H1 (cell line): Measurements from ENCODE around the gene CYTH1. TPM values are rescaled to one million over a fixed set of nuclear protein-coding genes. Genes with fewer than 3 reads are reported as not detected.
A peak's percentile ranks its signal among the peaks of the same experiment; 100 is the strongest.

Experiments used
- CTCF ChIA-PET: fragments of 300-600 bp; sonication (Branson Sonifier 250); formaldehyde crosslinking; loops from one replicate; lab custom pipeline; 2021; ENCODE audit not compliant: partially characterized antibody; lab: Charles Lee
- POLR2A ChIA-PET: fragments of 300-600 bp; sonication (Branson Sonifier 250); formaldehyde crosslinking; loops from one replicate; lab custom pipeline; 2021; ENCODE audit warnings: inconsistent platforms; ENCODE audit not compliant: partially characterized antibody; lab: Charles Lee
- DNase-seq, 2 experiments: peaks; one replicate each; pipeline versions ENCODE4 v3.0.0 to v3.0.0-alpha.2; 2010 to 2022; ENCODE audit warnings: low spot score in 2 of 2, low read depth in 1 of 2, mixed read lengths in 1 of 2
- FAIRE-seq: peaks from 2 replicates; lab custom pipeline; 2011; peaks lifted over from hg19 to GRCh38; lab: Jason Lieb, UNC
- H2AFZ ChIP-seq: 2 replicates; pipeline ENCODE4 v1.8.1; 2012; ENCODE audit warnings: low read length, inconsistent platforms
- H2AK5ac ChIP-seq: 2 replicates; pipeline ENCODE4 v1.6.1; 2013; ENCODE audit warnings: low read depth, low read length
- H2BK120ac ChIP-seq: replicated peaks from 2 replicates; pipeline ENCODE3; 2013; ENCODE audit warnings: low read depth, low read length, inconsistent platforms
- H2BK12ac ChIP-seq: 2 replicates; pipeline ENCODE4 v1.6.1; 2013; ENCODE audit warnings: low read depth, low read length
- H2BK15ac ChIP-seq: 2 replicates; pipeline ENCODE4 v1.6.1; 2013; ENCODE audit warnings: low read length
- H2BK20ac ChIP-seq: 2 replicates; pipeline ENCODE4 v1.6.1; 2013; ENCODE audit warnings: low read length
- H2BK5ac ChIP-seq: 2 replicates; pipeline ENCODE4 v1.6.1; 2013; ENCODE audit warnings: low read depth, low read length
- H3K14ac ChIP-seq: 2 replicates; pipeline ENCODE4 v1.6.1; 2013; ENCODE audit warnings: inconsistent platforms; ENCODE audit not compliant: insufficient read length
- H3K18ac ChIP-seq: 2 replicates; pipeline ENCODE4 v1.6.1; 2013; ENCODE audit warnings: low read length; ENCODE audit errors: extremely low read depth
- H3K23ac ChIP-seq: 2 replicates; pipeline ENCODE4 v1.6.1; 2013; ENCODE audit warnings: inconsistent platforms; ENCODE audit not compliant: insufficient read length
- H3K23me2 ChIP-seq: 2 replicates; pipeline ENCODE4 v1.6.1; 2013; ENCODE audit warnings: low read depth, low read length
- H3K27ac ChIP-seq: 2 replicates; pipeline ENCODE4 v1.6.1; 2011; ENCODE audit warnings: low read depth, low read length, inconsistent platforms
- H3K27me3 ChIP-seq, 4 experiments: replicated peaks in 1 of 4; 1 replicate in 1 of 4; 2 replicates in 3 of 4; pipeline versions ENCODE4 v1.6.1 to v1.8.1; 2011 to 2013; ENCODE audit warnings: low read length in 3 of 4, mild to moderate bottlenecking in 3 of 4, inconsistent platforms in 2 of 4, mixed read lengths in 2 of 4, moderate library complexity in 1 of 4; ENCODE audit not compliant: control insufficient read depth in 3 of 4, insufficient read depth in 3 of 4; ENCODE audit errors: extremely low read depth in 1 of 4
- H3K36me3 ChIP-seq, 4 experiments: 2 replicates each; pipeline versions ENCODE4 v1.6.1 to v1.8.1; 2011 to 2013; ENCODE audit warnings: mild to moderate bottlenecking in 4 of 4, low read length in 3 of 4, moderate library complexity in 2 of 4, control low read depth in 1 of 4, inconsistent platforms in 1 of 4; ENCODE audit not compliant: insufficient read depth in 4 of 4, control insufficient read depth in 2 of 4
- H3K4ac ChIP-seq: replicated peaks from 2 replicates; pipeline ENCODE3; 2013; ENCODE audit warnings: low read length, low read depth, mixed read lengths, inconsistent platforms; ENCODE audit not compliant: insufficient read length
- H3K4me1 ChIP-seq, 4 experiments: replicated peaks in 1 of 4; 1 replicate in 1 of 4; 2 replicates in 3 of 4; pipeline versions ENCODE4 v1.6.1 to v1.8.1; 2011 to 2013; ENCODE audit warnings: low read length in 3 of 4, inconsistent platforms in 2 of 4, mixed read lengths in 1 of 4; ENCODE audit not compliant: insufficient read depth in 4 of 4, control insufficient read depth in 3 of 4
- H3K4me2 ChIP-seq, 2 experiments: 2 replicates each; pipeline versions ENCODE4 v1.6.1 to v1.8.1; 2011 to 2013; ENCODE audit warnings: low read depth in 2 of 2, low read length in 2 of 2, control low read depth in 1 of 2, inconsistent platforms in 1 of 2, mild to moderate bottlenecking in 1 of 2; ENCODE audit not compliant: insufficient read depth in 1 of 2
- H3K4me3 ChIP-seq, 4 experiments: fragments of 200-600, 300-600 bp in 1 of 4; sonication (generic), shearing (Covaris generic), sonication (Bioruptor Twin) in 1 of 4; 2 replicates each; pipeline versions ENCODE4 v1.5.1 to v1.8.1; 2011 to 2016; ENCODE audit warnings: low read length in 4 of 4, low read depth in 3 of 4, control low read depth in 2 of 4, inconsistent platforms in 2 of 4, mild to moderate bottlenecking in 2 of 4, mixed read lengths in 1 of 4, moderate library complexity in 1 of 4; ENCODE audit not compliant: insufficient read depth in 2 of 4; ENCODE audit errors: extremely low read depth in 1 of 4
- H3K56ac ChIP-seq: replicated peaks from 2 replicates; pipeline ENCODE3; 2013; ENCODE audit warnings: low read depth, mild to moderate bottlenecking, mixed read lengths, low read length, inconsistent platforms; ENCODE audit not compliant: insufficient read length
- H3K79me1 ChIP-seq: 2 replicates; pipeline ENCODE4 v1.6.1; 2013; ENCODE audit warnings: low read depth, low read length, control low read depth
- H3K79me2 ChIP-seq, 2 experiments: 2 replicates each; pipeline versions ENCODE4 v1.6.1 to v1.8.1; 2012 to 2013; ENCODE audit warnings: low read length in 2 of 2, mild to moderate bottlenecking in 2 of 2, inconsistent platforms in 1 of 2; ENCODE audit not compliant: insufficient read depth in 2 of 2, control insufficient read depth in 1 of 2
- H3K9ac ChIP-seq, 4 experiments: replicated peaks in 1 of 4; 1 replicate in 1 of 4; 2 replicates in 3 of 4; pipeline versions ENCODE4 v1.6.1 to v1.8.1; 2011 to 2013; ENCODE audit warnings: low read depth in 3 of 4, low read length in 3 of 4, control low read depth in 2 of 4, mild to moderate bottlenecking in 2 of 4, moderate library complexity in 2 of 4, inconsistent platforms in 1 of 4; ENCODE audit errors: extremely low read depth in 1 of 4
- H3K9me3 ChIP-seq, 2 experiments: 2 replicates each; pipeline versions ENCODE4 v1.6.1 to v1.8.1; 2012 to 2013; ENCODE audit warnings: mild to moderate bottlenecking in 2 of 2, moderate library complexity in 2 of 2, control low read depth in 1 of 2, inconsistent platforms in 1 of 2, low read depth in 1 of 2, low read length in 1 of 2, mixed read lengths in 1 of 2; ENCODE audit not compliant: insufficient read depth in 2 of 2
- H4K20me1 ChIP-seq, 2 experiments: replicated peaks in 1 of 2; 2 replicates each; pipeline versions ENCODE3 to v1.8.1; 2011 to 2013; ENCODE audit warnings: inconsistent platforms in 2 of 2, low read length in 2 of 2, mild to moderate bottlenecking in 1 of 2; ENCODE audit not compliant: insufficient read depth in 2 of 2, control insufficient read depth in 1 of 2
- H4K5ac ChIP-seq: 2 replicates; pipeline ENCODE4 v1.6.1; 2013; ENCODE audit warnings: low read length, low read depth, mixed read lengths, inconsistent platforms; ENCODE audit not compliant: insufficient read length
- H4K8ac ChIP-seq: 2 replicates; pipeline ENCODE4 v1.8.0; 2013; ENCODE audit warnings: mild to moderate bottlenecking, moderate library complexity, low read length, inconsistent platforms; ENCODE audit not compliant: insufficient read depth; ENCODE audit errors: extremely low read depth
- H4K91ac ChIP-seq: replicated peaks from 2 replicates; pipeline ENCODE3; 2013; ENCODE audit warnings: low read length, mixed read lengths, inconsistent platforms; ENCODE audit not compliant: insufficient read length
- BRCA1 ChIP-seq: IDR thresholded peaks from 2 replicates; pipeline ENCODE4 v1.6.1; 2012; ENCODE audit warnings: low read depth, low read length, improper control_type of control experiment
- CREB1 ChIP-seq: IDR thresholded peaks from 2 replicates; pipeline ENCODE4 v1.6.1; 2012; ENCODE audit warnings: inconsistent platforms
- EGR1 ChIP-seq: IDR thresholded peaks from 2 replicates; pipeline ENCODE4 v1.6.1; 2011; ENCODE audit warnings: low read depth, low read length, borderline replicate concordance
- HDAC2 ChIP-seq, 2 experiments: fragments of 300-600 bp in 1 of 2; sonication (generic) in 1 of 2; IDR thresholded peaks; 2 replicates each; pipeline ENCODE4 v1.6.1; 2011 to 2012; ENCODE audit warnings: low read depth in 2 of 2, low read length in 2 of 2, mild to moderate bottlenecking in 2 of 2, moderate library complexity in 2 of 2, borderline replicate concordance in 1 of 2, inconsistent platforms in 1 of 2
- KDM4A ChIP-seq: IDR thresholded peaks from one replicate; pipeline ENCODE4 v1.7.1; 2012; ENCODE audit warnings: low read depth, mild to moderate bottlenecking, moderate library complexity, low read length, inconsistent platforms; ENCODE audit not compliant: severe bottlenecking
- PHF8 ChIP-seq: fragments of 200-600 bp; sonication (generic); conservative IDR thresholded peaks from 2 replicates; pipeline ENCODE4 v1.7.1; 2012; ENCODE audit warnings: low read depth, mild to moderate bottlenecking, inconsistent platforms, low read length, moderate library complexity
- POLR2A ChIP-seq, 2 experiments: IDR thresholded peaks; 1 replicate in 1 of 2; 2 replicates in 1 of 2; pipeline ENCODE4 v1.6.1; 2011; ENCODE audit warnings: low read depth in 2 of 2, low read length in 2 of 2, mild to moderate bottlenecking in 2 of 2; ENCODE audit errors: control extremely low read depth in 1 of 2
- RAD21 ChIP-seq, 2 experiments: IDR thresholded peaks in 1 of 2; conservative IDR thresholded peaks in 1 of 2; 2 replicates each; pipeline ENCODE4 v1.6.1; 2011; ENCODE audit warnings: low read depth in 2 of 2, low read length in 2 of 2, improper control_type of control experiment in 1 of 2, inconsistent platforms in 1 of 2, mild to moderate bottlenecking in 1 of 2, moderate library complexity in 1 of 2
- TAF1 ChIP-seq: IDR thresholded peaks from 2 replicates; pipeline ENCODE4 v1.6.1; 2011; ENCODE audit warnings: mild to moderate bottlenecking, low read depth, low read length
- WGBS, 2 experiments: shearing (Covaris generic) in 1 of 2; methylation state at CpG; one replicate each; pipeline versions ENCODE4 v1.1.6 to v1.1.7; 2013 to 2015; ENCODE audit warnings: low lambda C conversion rate in 2 of 2, mixed read lengths in 2 of 2, inconsistent platforms in 1 of 2, low coverage in 1 of 2, missing lambda C conversion rate in 1 of 2; ENCODE audit not compliant: insufficient replicate concordance in 2 of 2, insufficient coverage in 1 of 2, insufficient read length in 1 of 2; ENCODE audit errors: extremely low coverage in 1 of 2, missing lambda C conversion rate in 1 of 2; 5-methylcytosine and 5-hydroxymethylcytosine counted together
- long read RNA-seq, 2 experiments: library from RNA in 1 of 2; library from capped mRNA in 1 of 2; stranded (forward); transcript quantifications; one replicate each; pipeline ENCODE4 v2.0.0, GENCODE V29; 2021; ENCODE audit warnings: inconsistent platforms in 1 of 2
- polyA minus RNA-seq, 3 experiments: library from RNA; depleted of rRNA, polyadenylated mRNA; stranded (reverse); fragments of >200 nt; gene quantifications; 1 replicate in 2 of 3; 2 replicates in 1 of 3; pipeline ENCODE4 v1.2.3, GENCODE V29; 2011
- polyA plus RNA-seq, 7 experiments: library from polyadenylated mRNA; depleted of rRNA in 3 of 7; stranded (reverse) in 5 of 7; unstranded in 2 of 7; fragments of >200 nt in 5 of 7; fragments of 200-250 nt in 2 of 7; gene quantifications; 1 replicate in 5 of 7; 2 replicates in 1 of 7; 4 replicates in 1 of 7; pipeline versions ENCODE4 v1.2.1 to v1.2.3, GENCODE V29; 2011 to 2013; ENCODE audit warnings: missing spikeins in 2 of 7, mixed read lengths in 2 of 7
- total RNA-seq: library from RNA; stranded (reverse); fragmentation: NEBNext Ultra II Directional; extraction: Animal tissue kit (Norgen Biotek cat#: 25700); gene quantifications from 2 replicates; pipeline ENCODE4 v1.2.1, GENCODE V29; 2021

The CYTH1 gene, protein sequence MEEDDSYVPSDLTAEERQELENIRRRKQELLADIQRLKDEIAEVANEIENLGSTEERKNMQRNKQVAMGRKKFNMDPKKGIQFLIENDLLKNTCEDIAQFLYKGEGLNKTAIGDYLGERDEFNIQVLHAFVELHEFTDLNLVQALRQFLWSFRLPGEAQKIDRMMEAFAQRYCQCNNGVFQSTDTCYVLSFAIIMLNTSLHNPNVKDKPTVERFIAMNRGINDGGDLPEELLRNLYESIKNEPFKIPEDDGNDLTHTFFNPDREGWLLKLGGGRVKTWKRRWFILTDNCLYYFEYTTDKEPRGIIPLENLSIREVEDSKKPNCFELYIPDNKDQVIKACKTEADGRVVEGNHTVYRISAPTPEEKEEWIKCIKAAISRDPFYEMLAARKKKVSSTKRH
- total RNA-seq (14.7 and 14.8 TPM in 2 replicates), polyA plus RNA-seq (2011; rRNA removed) (12.8 and 13.8 TPM in 2 replicates), polyA minus RNA-seq (2011; rRNA and poly(A)+ RNA removed) (16.3 and 17.5 TPM in 2 replicates)
- 14.2 TPM for polyA plus RNA-seq (2011; cell fraction: cytosol; rRNA removed)
- 40.9 TPM for polyA plus RNA-seq (2011; cell fraction: nucleus; rRNA removed)
- polyA plus RNA-seq (2012, experiment 1 of 2), result 10.4 to 15.6 TPM (median 10.9 TPM) in 4 replicates
- polyA plus RNA-seq (2012, experiment 2 of 2), result 4.7 TPM
- 9.9 TPM for polyA plus RNA-seq (2013, experiment 1 of 2)
- 9.8 TPM for polyA plus RNA-seq (2013, experiment 2 of 2)
- polyA minus RNA-seq (2011; cell fraction: cytosol; rRNA and poly(A)+ RNA removed), result 12.4 TPM
- 20.9 TPM for polyA minus RNA-seq (2011; cell fraction: nucleus; rRNA and poly(A)+ RNA removed)
- long read RNA-seq, experiment 1, full-length matches to known transcripts, result 3 of 3 reads
- long read RNA-seq, experiment 1, partial matches to known transcripts, result 0 of 3 reads
- long read RNA-seq, experiment 1, other reads (novel, unspliced or antisense), result 0 of 3 reads
- long read RNA-seq, experiment 2, partial matches to known transcripts, result 0 of 2 reads
- long read RNA-seq, experiment 2, other reads (novel, unspliced or antisense), result 2 of 2 reads

DNA sequence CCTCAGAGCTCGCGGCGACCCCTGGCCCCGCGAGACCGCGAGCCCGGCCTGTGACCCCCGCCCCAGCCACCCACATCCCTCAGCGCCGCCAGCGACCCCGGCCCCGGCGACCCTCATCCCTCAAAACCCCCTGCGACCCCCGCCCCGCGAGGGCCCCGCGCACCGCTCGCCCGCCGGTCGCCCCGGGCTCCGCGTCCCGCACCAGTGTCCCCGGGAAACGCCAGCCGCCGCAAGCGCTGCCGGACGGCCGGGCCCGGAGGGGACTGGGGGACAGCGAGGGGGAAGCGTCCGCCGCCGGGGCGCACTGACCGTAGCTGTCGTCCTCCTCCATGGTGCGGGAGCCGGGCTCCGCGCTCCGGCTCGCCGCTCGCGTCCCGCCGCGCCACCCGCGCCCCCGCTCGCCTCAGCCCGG is at the start of gene CYTH1:
TSS of gene CYTH1 (minus strand) at position 381 of the 412 bp plus-strand sequence. CDS start at position 331, 50 bp downstream.
- Histone ChIP-seq H4K8ac (peak within 1 kb of the TSS; percentile 98), H3K9me3 (no peaks in the 10 kb centered on the region), H3K27ac (peak within 1 kb of the TSS; percentile 96), H3K56ac (no peak within 1 kb of the TSS), H3K79me2 (no peaks in the 10 kb centered on the region; a peak in 1 of 4 replicates), H2BK12ac (peak within 1 kb of the TSS; percentile 43; the same call in 1 of the 2 replicates), H3K4me2 (peak within 1 kb of the TSS; percentile 49 to 89), H4K20me1 (peaks cover 0 to 5% of the 10 kb centered on the region in 2 experiments), H3K4ac (no peak within 1 kb of the TSS), H3K18ac (peak within 1 kb of the TSS; percentile 64; the same call in 1 of the 2 replicates), H2BK5ac (peak within 1 kb of the TSS; percentile 90), H4K91ac (no peak within 1 kb of the TSS), H3K4me1 (no peaks in the 10 kb centered on the region; a peak in 2 of 7 replicates), H3K23ac (no peak within 1 kb of the TSS), H2BK20ac (no peak within 1 kb of the TSS), H4K5ac (peak within 1 kb of the TSS; percentile 90), H2BK15ac (peak within 1 kb of the TSS; percentile 65; the same call in 1 of the 2 replicates), H3K14ac (no peak within 1 kb of the TSS), H2AFZ (peak within 1 kb of the TSS; percentile 93), H3K27me3 (no peaks in the 10 kb centered on the region), H3K9ac (peak within 1 kb of the TSS; percentile 62 to 84 (median 68)), H3K36me3 (no peaks in the 10 kb centered on the region), H2AK5ac (no peak within 1 kb of the TSS), H3K79me1 (no peaks in the 10 kb centered on the region), H3K4me3 (peak within 1 kb of the TSS; percentile 60 to 96 (median 74)), H2BK120ac (no peak within 1 kb of the TSS), H3K23me2 (peaks cover 7% of the 10 kb centered on the region; the same call in 1 of the 2 replicates)
- WGBS, 2 experiments, result no CpG with 5 or more reads among the region's 64 CpGs
- ChIA-PET CTCF (no interaction called here), POLR2A (no interaction called here)
- no peak for FAIRE-seq
- no peak for DNase-seq
- no peak for TF ChIP-seq RAD21 (IDR thresholded peaks at IDR 0.05 in 1 of 2, conservative IDR thresholded peaks at IDR 0.05 in 1 of 2; ENCODE audit: low read depth in 2 of 2, low read length in 2 of 2)
- TF ChIP-seq BRCA1, result no peak
- TF ChIP-seq EGR1, result no peak
- TF ChIP-seq KDM4A, result peak; percentile 63
- 0 out of 3 replicates have a peak, but pooled peaks of 1 of the 2 experiments have one; percentile 2 for TF ChIP-seq POLR2A (IDR thresholded peaks at IDR 0.05; ENCODE audit: control extremely low read depth in 1 of 2, low read depth in 2 of 2, low read length in 2 of 2)
- no peak for TF ChIP-seq CREB1
- TF ChIP-seq HDAC2 (IDR thresholded peaks at IDR 0.05; ENCODE audit: borderline replicate concordance in 1 of 2, low read depth in 2 of 2, low read length in 2 of 2), result 0 out of 4 replicates have a peak, but pooled peaks of 1 of the 2 experiments have one; percentile 14
- TF ChIP-seq PHF8, result peak; percentile 8; the same call in 1 of the 2 replicates
- TF ChIP-seq TAF1, result no peak
